ENCODE data around the gene YPEL1. TPM values are rescaled to one million over a fixed set of nuclear protein-coding genes. Genes with fewer than 3 reads are reported as not detected.
"Not testable (repeated sequence)": the region's sequence is repeated elsewhere in the genome, so short reads cannot be mapped to it uniquely, and the experiment has no call there.

YPEL1 gene
- total and polyA plus RNA-seq, 4 donors = 1.6 to 15.1 (median 3.5) TPM

DNA sequence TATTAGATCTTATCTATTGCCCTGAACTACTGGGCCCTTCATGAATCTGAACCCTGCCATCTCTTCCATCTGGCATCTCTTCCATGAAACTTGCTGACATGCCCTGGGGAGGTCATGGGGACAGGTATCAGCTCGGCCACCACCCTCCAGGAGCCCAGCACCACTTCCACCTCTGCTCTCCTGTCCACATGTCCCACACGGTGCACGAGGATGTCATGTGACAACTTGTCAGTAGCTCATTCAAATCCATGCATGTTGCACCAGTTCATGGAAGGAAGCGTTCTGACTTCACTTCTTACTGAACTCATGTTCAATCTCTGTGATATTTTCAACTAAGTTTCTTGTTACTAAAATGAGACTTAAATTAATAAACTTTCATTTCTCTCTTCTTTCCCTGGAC, 16.6 kb downstream of the YPEL1 start:
- Histone ChIP-seq H3K27me3 (ENCODE audit: control insufficient read depth in 3 of 3, insufficient read depth in 3 of 3, low read length in 2 of 3) (no peaks in the 10 kb centered on the region), H3K4me3 (no peak overlapping the region), H3K4me1 (ENCODE audit: control insufficient read depth in 5 of 5, insufficient read depth in 5 of 5, low read length in 5 of 5) (peaks cover 0 to 4% (median 0%) of the 10 kb centered on the region in 5 donors), H3K36me3 (ENCODE audit: control insufficient read depth in 4 of 4, insufficient read depth in 4 of 4, low read length in 4 of 4) (peaks cover 0 to 1% (median 0%) of the 10 kb centered on the region in 4 donors), H3K9ac (ENCODE audit: insufficient read depth in 1 of 2, low read length in 2 of 2) (no peak overlapping the region), H3K9me3 (ENCODE audit: control insufficient read depth in 4 of 4, insufficient read depth in 3 of 4, low read length in 3 of 4) (no peaks in the 10 kb centered on the region), H3K27ac (ENCODE audit: low read depth in 1 of 2, low read length in 1 of 2) (no peak overlapping the region)
- TF ChIP-seq, protein P1, sequence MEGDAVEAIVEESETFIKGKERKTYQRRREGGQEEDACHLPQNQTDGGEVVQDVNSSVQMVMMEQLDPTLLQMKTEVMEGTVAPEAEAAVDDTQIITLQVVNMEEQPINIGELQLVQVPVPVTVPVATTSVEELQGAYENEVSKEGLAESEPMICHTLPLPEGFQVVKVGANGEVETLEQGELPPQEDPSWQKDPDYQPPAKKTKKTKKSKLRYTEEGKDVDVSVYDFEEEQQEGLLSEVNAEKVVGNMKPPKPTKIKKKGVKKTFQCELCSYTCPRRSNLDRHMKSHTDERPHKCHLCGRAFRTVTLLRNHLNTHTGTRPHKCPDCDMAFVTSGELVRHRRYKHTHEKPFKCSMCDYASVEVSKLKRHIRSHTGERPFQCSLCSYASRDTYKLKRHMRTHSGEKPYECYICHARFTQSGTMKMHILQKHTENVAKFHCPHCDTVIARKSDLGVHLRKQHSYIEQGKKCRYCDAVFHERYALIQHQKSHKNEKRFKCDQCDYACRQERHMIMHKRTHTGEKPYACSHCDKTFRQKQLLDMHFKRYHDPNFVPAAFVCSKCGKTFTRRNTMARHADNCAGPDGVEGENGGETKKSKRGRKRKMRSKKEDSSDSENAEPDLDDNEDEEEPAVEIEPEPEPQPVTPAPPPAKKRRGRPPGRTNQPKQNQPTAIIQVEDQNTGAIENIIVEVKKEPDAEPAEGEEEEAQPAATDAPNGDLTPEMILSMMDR (IDR thresholded peaks at IDR 0.05; ENCODE audit: control extremely low read depth, extremely low read depth) = no peak
- DNase-seq (no peak), ATAC-seq (ENCODE audit: insufficient read depth, low FRiP score) (no peak)
- WGBS, 2 donors = 51 to 53% methylated on average over 4 of the region's 4 CpGs

DNA sequence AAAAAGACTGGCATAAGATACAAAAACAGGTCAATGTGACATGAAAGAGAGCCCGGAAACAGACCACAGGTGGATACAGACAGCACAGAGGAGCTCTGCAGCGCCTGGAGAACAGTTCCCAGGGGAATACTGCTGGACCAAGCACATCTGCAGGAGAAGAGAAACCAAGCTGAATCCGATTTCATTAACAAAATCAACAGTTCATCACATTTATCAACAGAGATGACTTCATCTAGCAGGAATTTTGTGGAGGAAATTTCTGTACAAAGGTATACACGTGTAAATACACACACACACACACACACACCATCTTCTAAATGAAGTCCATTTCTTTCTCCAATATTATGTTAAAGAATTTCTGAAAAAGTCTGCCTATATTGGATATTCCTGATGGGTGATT, 17.1 kb downstream of the YPEL1 start:
- Histone ChIP-seq H3K9me3 (ENCODE audit: control insufficient read depth in 4 of 4, insufficient read depth in 3 of 4, low read length in 3 of 4) (no peaks in the 10 kb centered on the region), H3K27ac (ENCODE audit: low read depth in 1 of 2, low read length in 1 of 2) (no peak overlapping the region), H3K9ac (ENCODE audit: insufficient read depth in 1 of 2, low read length in 2 of 2) (no peak overlapping the region), H3K27me3 (ENCODE audit: control insufficient read depth in 3 of 3, insufficient read depth in 3 of 3, low read length in 2 of 3) (no peaks in the 10 kb centered on the region), H3K4me3 (no peak overlapping the region), H3K4me1 (ENCODE audit: control insufficient read depth in 5 of 5, insufficient read depth in 5 of 5, low read length in 5 of 5) (peaks cover 0 to 4% (median 1%) of the 10 kb centered on the region in 5 donors), H3K36me3 (ENCODE audit: control insufficient read depth in 4 of 4, insufficient read depth in 4 of 4, low read length in 4 of 4) (peaks cover 0 to 1% (median 0%) of the 10 kb centered on the region in 4 donors)
- TF ChIP-seq, protein P1 (IDR thresholded peaks at IDR 0.05; ENCODE audit: control extremely low read depth, extremely low read depth) = no peak
- ATAC-seq (ENCODE audit: insufficient read depth, low FRiP score) (no peak), DNase-seq (no peak)
- WGBS, 2 donors = 70 to 82% methylated on average over 4 of the region's 4 CpGs

DNA sequence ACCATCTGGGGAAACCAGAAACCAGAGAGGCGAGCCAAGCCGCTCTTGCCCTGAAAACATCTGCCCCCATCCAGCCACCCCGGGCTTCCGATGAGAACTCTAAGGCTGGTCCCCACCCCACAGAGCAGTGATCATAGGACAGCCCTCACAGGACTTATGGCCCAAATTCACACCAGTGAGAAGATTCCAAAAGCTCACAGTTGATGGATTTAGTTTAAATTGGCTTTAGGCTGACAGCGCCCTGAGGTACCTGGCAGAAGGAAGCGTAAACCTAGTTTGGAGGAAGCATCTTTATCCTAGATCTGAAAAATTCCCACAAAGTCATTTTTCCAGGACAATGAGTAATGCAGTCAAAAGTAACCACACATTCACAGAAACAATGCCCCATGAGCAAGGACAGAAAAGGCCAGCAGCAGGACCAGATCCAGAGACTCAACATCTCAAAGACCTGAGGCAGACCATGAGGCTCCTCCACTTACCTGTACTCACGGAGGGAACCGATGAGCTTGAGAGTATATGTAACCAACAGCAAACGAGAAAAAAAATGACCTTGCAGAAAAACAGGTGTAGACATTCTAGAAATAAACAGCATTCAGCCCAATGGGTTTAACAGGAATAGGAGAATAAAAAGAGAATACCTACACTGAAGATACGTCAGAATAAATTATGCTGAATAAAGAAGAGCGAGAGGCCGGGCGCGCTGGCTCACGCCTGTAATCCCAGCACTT, 19.0 kb downstream of the YPEL1 start:
- ATAC-seq (ENCODE audit: insufficient read depth, low FRiP score); H3K27me3 ChIP-seq (ENCODE audit: control insufficient read depth in 3 of 3, insufficient read depth in 3 of 3, low read length in 2 of 3); H3K36me3 ChIP-seq (ENCODE audit: control insufficient read depth in 4 of 4, insufficient read depth in 4 of 4, low read length in 4 of 4); DNase-seq; H3K4me1 ChIP-seq (ENCODE audit: control insufficient read depth in 5 of 5, insufficient read depth in 5 of 5, low read length in 5 of 5); H3K4me3 ChIP-seq; H3K9ac ChIP-seq (ENCODE audit: insufficient read depth in 1 of 2, low read length in 2 of 2); H3K9me3 ChIP-seq (ENCODE audit: control insufficient read depth in 4 of 4, insufficient read depth in 3 of 4, low read length in 3 of 4); H3K27ac ChIP-seq (ENCODE audit: low read depth in 1 of 2, low read length in 1 of 2): not testable (repeated sequence)
- WGBS, 2 donors = 92 to 94% methylated on average over 13 of the region's 15 CpGs

DNA sequence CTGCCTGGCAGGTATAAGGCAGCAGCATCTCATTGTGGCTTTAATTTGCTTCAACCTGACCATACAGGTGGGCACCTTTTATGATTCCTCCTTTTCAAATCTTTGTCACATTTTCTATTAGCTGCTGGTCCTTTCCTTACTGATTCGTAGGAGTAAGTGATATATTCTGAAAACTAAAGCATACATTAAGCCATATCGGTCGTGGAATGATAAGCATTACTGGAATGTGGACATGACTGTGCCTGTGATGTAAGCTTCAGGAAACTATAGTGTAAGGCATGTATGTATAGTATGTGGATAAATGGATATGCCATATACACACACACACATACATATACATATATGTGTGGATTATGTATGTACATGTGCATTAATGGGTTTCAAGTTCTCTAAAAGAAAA, 20.8 kb downstream of the YPEL1 start:
- TF ChIP-seq, protein P1 (IDR thresholded peaks at IDR 0.05; ENCODE audit: control extremely low read depth, extremely low read depth) = no peak
- Histone ChIP-seq H3K27me3 (ENCODE audit: control insufficient read depth in 3 of 3, insufficient read depth in 3 of 3, low read length in 2 of 3) (no peaks in the 10 kb centered on the region), H3K9ac (ENCODE audit: insufficient read depth in 1 of 2, low read length in 2 of 2) (peak overlapping the region in 1 of 2 donors; percentile 55), H3K9me3 (ENCODE audit: control insufficient read depth in 4 of 4, insufficient read depth in 3 of 4, low read length in 3 of 4) (no peaks in the 10 kb centered on the region), H3K27ac (ENCODE audit: low read depth in 1 of 2, low read length in 1 of 2) (no peak overlapping the region), H3K4me3 (no peak overlapping the region), H3K4me1 (ENCODE audit: control insufficient read depth in 5 of 5, insufficient read depth in 5 of 5, low read length in 5 of 5) (peaks cover 0 to 8% (median 4%) of the 10 kb centered on the region in 5 donors), H3K36me3 (ENCODE audit: control insufficient read depth in 4 of 4, insufficient read depth in 4 of 4, low read length in 4 of 4) (peaks cover 0 to 3% (median under 1%) of the 10 kb centered on the region in 4 donors)
- ATAC-seq (ENCODE audit: insufficient read depth, low FRiP score) (no peak), DNase-seq (peak in 1 of 3 donors; percentile 24)
- 81 to 82% methylated on average over 3 of the region's 3 CpGs for WGBS, 2 donors

Data from lung (tissue), 12 donors.